KMS-11 (cell line): ENCODE results near the gene ONECUT3.

Source experiments
- H2AFZ ChIP-seq: fragments of 200-600 bp; sonication (generic); 2 replicates; pipeline ENCODE4 v1.6.1; 2016; ENCODE audit warnings: antibody characterized with exemption, mixed run types, low read depth
- H3K27ac ChIP-seq: fragments of 200-600 bp; sonication (generic); 2 replicates; pipeline ENCODE4 v1.6.1; 2016; ENCODE audit warnings: mild to moderate bottlenecking, mixed run types
- H3K27me3 ChIP-seq: fragments of 200-600 bp; sonication (generic); 2 replicates; pipeline ENCODE4 v1.6.1; 2017; ENCODE audit warnings: mild to moderate bottlenecking, low read depth, mixed run types, moderate library complexity; ENCODE audit not compliant: insufficient read depth
- H3K36me3 ChIP-seq: fragments of 200-600 bp; sonication (generic); 2 replicates; pipeline ENCODE4 v1.6.1; 2017; ENCODE audit warnings: mild to moderate bottlenecking, mixed run types; ENCODE audit not compliant: insufficient read depth
- H3K4me1 ChIP-seq: fragments of 200-600 bp; sonication (generic); 2 replicates; pipeline ENCODE4 v1.6.1; 2016; ENCODE audit warnings: mild to moderate bottlenecking, low read depth, mixed run types; ENCODE audit not compliant: poor library complexity, severe bottlenecking
- H3K4me2 ChIP-seq: fragments of 200-600 bp; sonication (generic); 2 replicates; pipeline ENCODE4 v1.7.0; 2016; ENCODE audit warnings: mild to moderate bottlenecking, mixed run types
- H3K4me3 ChIP-seq: fragments of 200-600 bp; sonication (generic); IDR thresholded peaks from 2 replicates; pipeline ENCODE4 v1.6.1; 2017; ENCODE audit warnings: low read depth, low read length, mixed read lengths; ENCODE audit not compliant: insufficient read depth
- H3K79me2 ChIP-seq: fragments of 200-600 bp; sonication (generic); 2 replicates; pipeline ENCODE4 v1.6.1; 2016; ENCODE audit warnings: low read depth, mixed run types; ENCODE audit not compliant: insufficient read depth
- H3K9ac ChIP-seq: fragments of 200-600 bp; sonication (generic); 2 replicates; pipeline ENCODE4 v1.6.1; 2016; ENCODE audit warnings: mild to moderate bottlenecking, mixed run types
- H4K20me1 ChIP-seq: fragments of 200-600 bp; sonication (generic); 2 replicates; pipeline ENCODE4 v1.6.1; 2016; ENCODE audit warnings: mild to moderate bottlenecking, mixed run types; ENCODE audit not compliant: insufficient read depth
- TF ChIP-seq, protein P1 (sequence below): fragments of 200-600 bp; sonication (generic); conservative IDR thresholded peaks from 2 replicates; pipeline ENCODE4 v1.6.1; 2017; ENCODE audit warnings: low read depth, mild to moderate bottlenecking, antibody characterized with exemption, low read length, moderate library complexity, mixed read lengths

The ONECUT3 gene

DNA sequence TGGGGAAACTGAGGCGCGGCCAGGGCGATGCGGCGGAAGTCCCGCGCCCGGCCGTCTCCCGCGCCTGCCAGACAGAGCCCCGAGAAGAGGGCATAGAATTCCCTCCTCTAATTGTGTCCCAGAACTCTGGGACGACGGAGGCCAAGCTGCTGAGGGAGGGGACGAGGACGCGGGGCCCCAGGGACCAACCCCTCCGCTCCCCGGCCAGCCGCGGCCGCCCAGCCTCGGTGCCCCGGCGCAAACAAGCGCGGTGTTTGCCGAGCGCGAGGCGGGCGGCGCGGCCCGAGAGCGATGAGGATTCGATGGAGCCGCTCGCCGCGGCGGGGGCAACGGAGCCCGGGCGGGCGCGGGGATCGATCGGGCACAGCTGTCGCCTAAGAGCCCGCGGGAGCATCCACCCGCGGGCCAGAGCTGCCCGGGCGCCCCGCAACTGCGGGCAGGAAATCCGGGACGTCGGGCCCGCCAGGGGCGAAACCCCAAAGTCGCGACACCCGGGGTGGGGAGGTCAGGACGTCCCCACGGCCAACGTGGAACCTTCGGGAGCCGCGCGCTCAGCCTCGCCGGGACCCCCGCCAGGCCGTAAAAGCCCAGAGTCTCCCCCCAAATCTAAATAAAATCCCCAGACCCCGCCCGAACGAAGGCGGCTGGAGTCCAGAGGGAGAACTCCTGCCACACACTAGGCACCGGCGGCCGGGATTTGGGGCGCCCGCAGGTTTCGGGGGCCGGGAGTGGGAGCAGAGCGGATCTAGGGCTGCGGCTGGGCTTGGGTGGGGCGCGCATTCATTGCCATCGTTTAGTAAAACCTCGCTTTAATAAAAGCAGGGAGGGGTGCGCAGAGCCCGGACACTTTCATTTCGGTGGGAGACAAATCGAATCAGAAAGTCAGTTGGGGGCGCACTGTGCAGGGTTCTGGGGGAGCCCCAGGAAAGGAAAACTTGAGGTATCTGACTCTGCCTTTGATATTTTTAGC, 3.6 kb upstream of the ONECUT3 start:
- Histone ChIP-seq H3K4me2 (no peak overlapping the region), H2AFZ (no peak overlapping the region), H3K27me3 (peaks cover 73% of the 10 kb centered on the region), H3K27ac (no peak overlapping the region), H3K79me2 (no peaks in the 10 kb centered on the region), H3K36me3 (no peaks in the 10 kb centered on the region), H3K9ac (no peak overlapping the region), H3K4me1 (peaks cover 6% of the 10 kb centered on the region), H4K20me1 (no peaks in the 10 kb centered on the region), H3K4me3 (no peak overlapping the region)
- TF ChIP-seq, protein P1, sequence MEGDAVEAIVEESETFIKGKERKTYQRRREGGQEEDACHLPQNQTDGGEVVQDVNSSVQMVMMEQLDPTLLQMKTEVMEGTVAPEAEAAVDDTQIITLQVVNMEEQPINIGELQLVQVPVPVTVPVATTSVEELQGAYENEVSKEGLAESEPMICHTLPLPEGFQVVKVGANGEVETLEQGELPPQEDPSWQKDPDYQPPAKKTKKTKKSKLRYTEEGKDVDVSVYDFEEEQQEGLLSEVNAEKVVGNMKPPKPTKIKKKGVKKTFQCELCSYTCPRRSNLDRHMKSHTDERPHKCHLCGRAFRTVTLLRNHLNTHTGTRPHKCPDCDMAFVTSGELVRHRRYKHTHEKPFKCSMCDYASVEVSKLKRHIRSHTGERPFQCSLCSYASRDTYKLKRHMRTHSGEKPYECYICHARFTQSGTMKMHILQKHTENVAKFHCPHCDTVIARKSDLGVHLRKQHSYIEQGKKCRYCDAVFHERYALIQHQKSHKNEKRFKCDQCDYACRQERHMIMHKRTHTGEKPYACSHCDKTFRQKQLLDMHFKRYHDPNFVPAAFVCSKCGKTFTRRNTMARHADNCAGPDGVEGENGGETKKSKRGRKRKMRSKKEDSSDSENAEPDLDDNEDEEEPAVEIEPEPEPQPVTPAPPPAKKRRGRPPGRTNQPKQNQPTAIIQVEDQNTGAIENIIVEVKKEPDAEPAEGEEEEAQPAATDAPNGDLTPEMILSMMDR = no peak

DNA sequence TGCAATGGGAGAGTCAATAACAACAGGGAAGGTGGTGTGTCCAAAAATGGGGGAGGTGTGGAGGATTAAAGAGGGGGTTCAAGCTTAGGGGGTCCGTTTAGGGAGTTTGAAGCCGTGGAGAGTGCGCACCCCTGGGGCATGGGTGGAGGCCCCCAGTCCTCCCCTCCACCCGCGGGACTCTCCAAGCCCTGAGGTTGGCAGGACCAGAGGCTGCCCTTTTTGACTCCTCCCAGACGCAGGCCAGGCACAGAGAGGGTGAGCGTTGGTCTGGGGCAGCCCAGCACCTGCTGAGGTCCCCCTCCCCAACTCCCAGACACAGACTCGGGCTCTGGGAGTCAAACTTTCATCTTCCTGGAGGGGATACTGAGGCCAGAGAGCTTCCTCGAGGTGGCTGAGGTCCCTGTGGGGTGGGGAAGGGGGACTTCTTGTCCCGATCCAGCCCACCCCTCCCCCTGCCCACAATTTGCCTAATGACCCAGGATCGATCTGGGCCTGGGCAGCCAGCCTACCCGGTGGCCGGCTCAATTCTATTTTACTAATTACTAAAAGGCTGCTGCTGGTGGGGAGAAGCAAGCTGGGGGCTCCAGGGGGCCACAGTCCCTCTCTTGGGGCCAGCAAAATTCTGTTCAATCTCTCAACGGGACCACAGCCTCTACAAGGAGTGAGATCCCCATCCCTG, 2.8 kb upstream of the ONECUT3 start:
- Histone ChIP-seq H4K20me1 (no peaks in the 10 kb centered on the region), H3K27ac (no peak overlapping the region), H3K79me2 (no peaks in the 10 kb centered on the region), H3K4me2 (no peak overlapping the region), H3K36me3 (no peaks in the 10 kb centered on the region), H3K4me3 (no peak overlapping the region), H3K4me1 (peaks cover 6% of the 10 kb centered on the region), H3K9ac (no peak overlapping the region), H2AFZ (no peak overlapping the region), H3K27me3 (peaks cover 75% of the 10 kb centered on the region)
- TF ChIP-seq, protein P1 = no peak

DNA sequence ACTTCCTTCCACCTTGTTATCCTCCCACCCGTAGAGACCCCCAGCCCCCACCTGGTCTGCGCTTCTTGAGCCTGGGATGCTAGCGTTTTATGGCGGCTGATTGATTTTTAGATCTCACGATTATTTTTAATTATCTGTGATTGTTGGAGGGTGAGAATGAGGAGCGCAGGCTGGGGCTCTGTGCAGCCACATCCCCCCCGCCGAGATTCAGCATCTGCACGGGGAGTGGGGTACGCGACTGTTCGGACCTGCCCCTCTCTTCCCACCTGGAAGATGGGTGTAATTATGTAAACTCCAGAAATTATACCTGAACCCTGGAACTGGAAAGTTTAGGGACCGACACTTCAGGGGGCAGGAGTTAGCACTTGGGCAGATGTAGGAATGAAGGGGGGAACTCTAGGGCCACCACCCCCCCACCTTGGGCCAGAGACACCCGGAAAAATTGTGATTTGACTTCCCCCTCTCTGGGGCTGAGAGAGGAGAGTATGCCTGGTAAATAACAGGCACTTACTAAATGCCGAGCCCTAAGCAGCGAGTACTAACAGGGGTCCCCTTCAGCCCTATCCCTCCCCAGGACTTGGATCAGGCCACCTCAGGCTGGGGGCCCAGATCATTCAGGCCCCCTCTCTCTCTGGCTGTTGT, 1.8 kb upstream of the ONECUT3 start:
- no peaks in the 10 kb centered on the region for H3K36me3 ChIP-seq
- no peak overlapping the region for H3K9ac ChIP-seq
- H2AFZ ChIP-seq = no peak overlapping the region
- H3K4me3 ChIP-seq = no peak overlapping the region
- H3K27ac ChIP-seq = no peak overlapping the region
- no peak overlapping the region for H3K4me2 ChIP-seq
- no peaks in the 10 kb centered on the region for H3K79me2 ChIP-seq
- H3K4me1 ChIP-seq = peaks cover 6% of the 10 kb centered on the region
- H4K20me1 ChIP-seq = no peaks in the 10 kb centered on the region
- H3K27me3 ChIP-seq = peaks cover 80% of the 10 kb centered on the region
- TF ChIP-seq, protein P1 = no peak

DNA sequence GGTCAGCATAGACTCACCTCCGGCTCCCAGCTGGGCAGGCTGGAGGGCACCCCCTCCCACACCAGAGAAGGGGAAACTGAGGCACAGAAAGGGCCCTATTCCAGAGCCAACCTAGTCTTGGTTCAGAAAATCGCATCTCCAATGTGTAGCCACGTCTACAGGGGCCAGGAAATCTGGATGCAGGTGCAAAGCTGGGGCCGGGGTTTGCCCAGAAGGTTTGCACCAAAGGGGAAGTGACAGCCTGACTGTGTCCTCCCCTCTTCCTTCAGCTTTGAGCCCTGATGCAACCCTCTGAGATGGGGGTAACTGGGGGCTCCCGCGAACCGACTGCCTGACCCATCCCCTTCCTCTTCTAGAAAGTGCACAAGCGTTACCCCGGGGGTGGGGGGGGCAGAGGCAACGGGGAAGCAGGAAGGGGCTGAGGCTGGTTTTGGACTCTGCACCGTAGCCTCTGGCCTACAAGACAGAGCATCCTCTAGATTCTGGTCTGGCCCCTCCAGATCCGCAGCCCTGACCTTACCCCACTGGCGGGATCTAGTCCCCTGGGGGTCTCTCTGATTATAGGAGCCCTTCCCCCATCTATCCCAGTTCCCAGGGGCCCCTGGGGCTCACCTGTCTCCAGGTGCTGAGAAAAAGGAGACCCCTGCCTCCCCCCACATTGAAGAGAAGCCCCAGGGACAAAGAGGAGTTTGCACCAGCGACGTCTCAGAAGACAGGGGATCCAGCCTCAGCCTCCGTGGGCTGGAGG, 1.1 kb upstream of the ONECUT3 start:
- Histone ChIP-seq H3K79me2 (no peaks in the 10 kb centered on the region), H3K36me3 (no peaks in the 10 kb centered on the region), H3K4me2 (no peak overlapping the region), H3K9ac (no peak overlapping the region), H3K27ac (no peak overlapping the region), H2AFZ (no peak overlapping the region), H4K20me1 (no peaks in the 10 kb centered on the region), H3K4me3 (no peak overlapping the region), H3K27me3 (peaks cover 80% of the 10 kb centered on the region), H3K4me1 (peaks cover 6% of the 10 kb centered on the region)
- TF ChIP-seq, protein P1 = no peak
